Measurements from ENCODE around the gene PPP2R3B.

DNA sequence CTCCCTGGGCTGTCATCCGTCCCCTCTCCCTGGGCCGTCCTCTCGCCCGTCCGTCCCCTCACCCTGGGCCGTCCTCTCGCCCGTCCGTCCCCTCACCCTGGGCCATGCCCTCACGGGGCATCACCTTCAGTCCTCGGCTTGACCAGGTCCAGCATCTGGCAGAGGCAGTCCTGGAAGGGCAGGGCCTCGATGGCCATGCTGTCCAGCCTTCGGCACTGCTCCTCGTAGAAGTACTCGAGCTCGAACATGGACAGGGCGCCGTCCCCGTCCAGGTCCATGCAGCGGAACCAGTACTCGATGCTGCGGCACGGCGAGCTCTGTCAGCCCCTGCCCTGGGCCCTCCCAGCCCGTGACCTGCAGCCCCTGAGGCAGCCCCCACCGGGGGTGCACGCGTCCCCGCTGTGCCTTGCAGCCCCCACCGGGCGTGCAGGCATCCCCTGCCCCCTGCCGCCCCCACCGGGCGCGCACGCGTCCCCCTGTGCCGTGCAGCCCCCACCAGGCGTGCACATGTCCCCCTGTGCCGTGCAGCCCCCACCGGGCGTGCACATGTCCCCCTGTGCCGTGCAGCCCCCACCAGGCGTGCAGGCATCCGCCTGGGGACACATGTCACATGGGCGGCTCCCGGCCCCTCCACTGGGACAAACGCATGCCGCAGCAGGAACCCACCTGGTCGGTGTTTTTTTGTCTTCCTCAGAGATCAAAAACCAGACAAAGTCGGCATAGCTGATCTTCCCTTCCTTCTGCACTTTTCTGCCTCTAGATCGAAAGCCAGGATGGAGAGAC lies 45.9 kb downstream of the PPP2R3B start:
- TF ChIP-seq, protein P1, sequence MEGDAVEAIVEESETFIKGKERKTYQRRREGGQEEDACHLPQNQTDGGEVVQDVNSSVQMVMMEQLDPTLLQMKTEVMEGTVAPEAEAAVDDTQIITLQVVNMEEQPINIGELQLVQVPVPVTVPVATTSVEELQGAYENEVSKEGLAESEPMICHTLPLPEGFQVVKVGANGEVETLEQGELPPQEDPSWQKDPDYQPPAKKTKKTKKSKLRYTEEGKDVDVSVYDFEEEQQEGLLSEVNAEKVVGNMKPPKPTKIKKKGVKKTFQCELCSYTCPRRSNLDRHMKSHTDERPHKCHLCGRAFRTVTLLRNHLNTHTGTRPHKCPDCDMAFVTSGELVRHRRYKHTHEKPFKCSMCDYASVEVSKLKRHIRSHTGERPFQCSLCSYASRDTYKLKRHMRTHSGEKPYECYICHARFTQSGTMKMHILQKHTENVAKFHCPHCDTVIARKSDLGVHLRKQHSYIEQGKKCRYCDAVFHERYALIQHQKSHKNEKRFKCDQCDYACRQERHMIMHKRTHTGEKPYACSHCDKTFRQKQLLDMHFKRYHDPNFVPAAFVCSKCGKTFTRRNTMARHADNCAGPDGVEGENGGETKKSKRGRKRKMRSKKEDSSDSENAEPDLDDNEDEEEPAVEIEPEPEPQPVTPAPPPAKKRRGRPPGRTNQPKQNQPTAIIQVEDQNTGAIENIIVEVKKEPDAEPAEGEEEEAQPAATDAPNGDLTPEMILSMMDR (optimal IDR thresholded peaks at IDR 0.05 in 1 of 3, IDR thresholded peaks at IDR 0.05 in 1 of 3, conservative IDR thresholded peaks at IDR 0.05 in 1 of 3; ENCODE audit: extremely low read depth in 1 of 3, insufficient read depth in 2 of 3, low read length in 3 of 3): no peak
- TF ChIP-seq EZH2 (IDR thresholded peaks at IDR 0.05; ENCODE audit: low read length): no peak
